Measurements from ENCODE around the gene SMYD3.

DNA sequence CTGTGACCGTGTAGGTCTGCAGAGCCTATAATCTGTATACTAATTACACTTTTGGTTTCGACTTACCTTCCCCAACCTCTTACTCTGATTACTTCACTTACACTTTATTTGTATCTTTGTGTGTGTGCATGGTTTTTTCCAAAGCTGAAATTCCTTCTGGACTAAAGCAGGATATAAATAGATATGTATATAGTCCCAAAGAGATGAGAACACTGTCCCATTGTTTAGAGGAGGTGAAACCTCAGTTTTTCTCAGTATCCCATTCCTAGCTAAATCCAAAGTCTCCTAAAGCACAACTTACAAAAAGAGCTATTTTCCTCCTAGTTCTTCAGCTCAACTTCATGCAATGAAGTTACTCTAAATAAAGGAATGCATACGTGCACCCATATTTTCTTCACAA lies 442.2 kb downstream of the SMYD3 start:
- TF ChIP-seq, protein P1, sequence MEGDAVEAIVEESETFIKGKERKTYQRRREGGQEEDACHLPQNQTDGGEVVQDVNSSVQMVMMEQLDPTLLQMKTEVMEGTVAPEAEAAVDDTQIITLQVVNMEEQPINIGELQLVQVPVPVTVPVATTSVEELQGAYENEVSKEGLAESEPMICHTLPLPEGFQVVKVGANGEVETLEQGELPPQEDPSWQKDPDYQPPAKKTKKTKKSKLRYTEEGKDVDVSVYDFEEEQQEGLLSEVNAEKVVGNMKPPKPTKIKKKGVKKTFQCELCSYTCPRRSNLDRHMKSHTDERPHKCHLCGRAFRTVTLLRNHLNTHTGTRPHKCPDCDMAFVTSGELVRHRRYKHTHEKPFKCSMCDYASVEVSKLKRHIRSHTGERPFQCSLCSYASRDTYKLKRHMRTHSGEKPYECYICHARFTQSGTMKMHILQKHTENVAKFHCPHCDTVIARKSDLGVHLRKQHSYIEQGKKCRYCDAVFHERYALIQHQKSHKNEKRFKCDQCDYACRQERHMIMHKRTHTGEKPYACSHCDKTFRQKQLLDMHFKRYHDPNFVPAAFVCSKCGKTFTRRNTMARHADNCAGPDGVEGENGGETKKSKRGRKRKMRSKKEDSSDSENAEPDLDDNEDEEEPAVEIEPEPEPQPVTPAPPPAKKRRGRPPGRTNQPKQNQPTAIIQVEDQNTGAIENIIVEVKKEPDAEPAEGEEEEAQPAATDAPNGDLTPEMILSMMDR (IDR thresholded peaks at IDR 0.05; ENCODE audit: low read depth, low read length, poor library complexity, severe bottlenecking), result no peak
- TF ChIP-seq EZH2phosphoT487 (IDR thresholded peaks at IDR 0.05; ENCODE audit: borderline replicate concordance, low read length), result no peak

Data from DOHH2 (cell line).